Fibroblast of skin of left quadriceps (primary cell): ENCODE results near the gene CYREN.
"Not testable (repeated sequence)": the region's sequence is repeated elsewhere in the genome, so short reads cannot be mapped to it uniquely, and the experiment has no call there.

Experiments
- DNase-seq, 2 experiments: peaks; one replicate each; pipeline ENCODE4 v3.0.0-alpha.2; 2013; ENCODE audit warnings: low read depth in 2 of 2

Gene CYREN

GRCh38 chr7:135177028-135177696, 6.7 kb upstream of the CYREN start:
- DNase-seq: no peak

GRCh38 chr7:135175931-135176330, 5.4 kb upstream of the CYREN start:
- DNase-seq: no peak

GRCh38 chr7:135174941-135175340, 4.4 kb upstream of the CYREN start:
- DNase-seq: no peak

GRCh38 chr7:135173916-135174315, 3.4 kb upstream of the CYREN start:
- not testable (repeated sequence) for DNase-seq

- not testable (repeated sequence) for DNase-seq
Measured at GRCh38 chr7:135171581-135172291, 1.2 kb upstream of the CYREN start.

- not testable (repeated sequence) for DNase-seq
Measured at GRCh38 chr7:135170998-135171481, 533 bp upstream of the CYREN start.

- no peak for DNase-seq
Measured at GRCh38 chr7:135169964-135170273, 588 bp downstream of the CYREN start.

- DNase-seq: no peak
Measured at GRCh38 chr7:135169141-135169963, 1.2 kb downstream of the CYREN start.

- DNase-seq: no peak
Measured at GRCh38 chr7:135168489-135169140, 1.9 kb downstream of the CYREN start.

GRCh38 chr7:135168001-135168400, 2.5 kb downstream of the CYREN start:
- DNase-seq: no peak

GRCh38 chr7:135167365-135167917, 3.1 kb downstream of the CYREN start:
- DNase-seq: no peak

GRCh38 chr7:135166338-135166990, 4.0 kb downstream of the CYREN start:
- DNase-seq: no peak

- DNase-seq: no peak
Measured at GRCh38 chr7:135165862-135166261, 4.6 kb downstream of the CYREN start.

- DNase-seq: no peak
Measured at GRCh38 chr7:135164357-135165061, 6.0 kb downstream of the CYREN start.

GRCh38 chr7:135162382-135163001, 8.0 kb downstream of the CYREN start:
- DNase-seq: no peak

GRCh38 chr7:135161669-135162068, 8.8 kb downstream of the CYREN start:
- no peak for DNase-seq

- DNase-seq: no peak
Measured at GRCh38 chr7:135160858-135161653, 9.5 kb downstream of the CYREN start.

- no peak for DNase-seq
Measured at GRCh38 chr7:135160098-135160857, 10.2 kb downstream of the CYREN start.
